GM23338 (cell line): ENCODE results near the gene TBX2.

Source experiments
- CREB1 ChIP-seq: fragments of 250-450 bp; sonication (Bioruptor Pico); IDR thresholded peaks from 2 replicates; pipeline ENCODE4 v1.5.0; 2020; ENCODE audit warnings: low read depth, mild to moderate bottlenecking, moderate library complexity
- EZH2 ChIP-seq: fragments of 200-600 bp; sonication (generic); IDR thresholded peaks from one replicate; pipeline ENCODE4 v1.8.0; 2017; ENCODE audit warnings: antibody characterized with exemption, mild to moderate bottlenecking, low read depth; ENCODE audit not compliant: unreplicated experiment
- EZH2phosphoT487 ChIP-seq: fragments of 200-600 bp; sonication (generic); IDR thresholded peaks from one replicate; pipeline ENCODE4 v1.8.1; 2018; ENCODE audit warnings: antibody characterized with exemption; ENCODE audit not compliant: unreplicated experiment
- JUNB ChIP-seq: IDR thresholded peaks from one replicate; pipeline ENCODE4 v1.6.1; 2016; ENCODE audit warnings: antibody characterized with exemption; ENCODE audit not compliant: unreplicated experiment
- NANOG ChIP-seq: IDR thresholded peaks from 2 replicates; pipeline ENCODE4 v1.6.1; 2016; ENCODE audit warnings: antibody characterized with exemption, borderline replicate concordance
- POLR2AphosphoS5 ChIP-seq: IDR thresholded peaks from 2 replicates; pipeline ENCODE4 v1.6.1; 2016; ENCODE audit warnings: antibody characterized with exemption, low read depth
- STAT1 ChIP-seq: IDR thresholded peaks from one replicate; pipeline ENCODE4 v1.6.1; 2016; ENCODE audit warnings: antibody characterized with exemption; ENCODE audit not compliant: unreplicated experiment
- ZNF331 ChIP-seq: fragments of 250-450 bp; sonication (Bioruptor Pico); IDR thresholded peaks from 2 replicates; pipeline ENCODE4 v1.5.0; 2020; ENCODE audit warnings: low read depth, mild to moderate bottlenecking, moderate library complexity
- TF ChIP-seq, protein P1 (sequence below), 2 experiments: fragments of 200-600 bp in 1 of 2; sonication (generic) in 1 of 2; conservative IDR thresholded peaks; 2 replicates each; pipeline versions ENCODE4 v1.5.1 to v1.6.1; 2016 to 2017; ENCODE audit warnings: antibody characterized with exemption in 2 of 2, low read depth in 2 of 2, mild to moderate bottlenecking in 2 of 2, moderate library complexity in 1 of 2
- TF ChIP-seq, protein P2 (sequence below): IDR thresholded peaks from one replicate; pipeline ENCODE4 v1.6.1; 2018; ENCODE audit warnings: antibody characterized with exemption; ENCODE audit not compliant: unreplicated experiment
- TF ChIP-seq, protein P3 (sequence below): fragments of 250-450 bp; sonication (Bioruptor Pico); IDR thresholded peaks from 2 replicates; pipeline ENCODE4 v1.5.0; 2020; ENCODE audit warnings: mild to moderate bottlenecking, moderate library complexity
- TF ChIP-seq, protein P4 (sequence below): IDR thresholded peaks from 2 replicates; pipeline ENCODE4 v1.6.1; 2016; ENCODE audit warnings: antibody characterized with exemption

DNA sequence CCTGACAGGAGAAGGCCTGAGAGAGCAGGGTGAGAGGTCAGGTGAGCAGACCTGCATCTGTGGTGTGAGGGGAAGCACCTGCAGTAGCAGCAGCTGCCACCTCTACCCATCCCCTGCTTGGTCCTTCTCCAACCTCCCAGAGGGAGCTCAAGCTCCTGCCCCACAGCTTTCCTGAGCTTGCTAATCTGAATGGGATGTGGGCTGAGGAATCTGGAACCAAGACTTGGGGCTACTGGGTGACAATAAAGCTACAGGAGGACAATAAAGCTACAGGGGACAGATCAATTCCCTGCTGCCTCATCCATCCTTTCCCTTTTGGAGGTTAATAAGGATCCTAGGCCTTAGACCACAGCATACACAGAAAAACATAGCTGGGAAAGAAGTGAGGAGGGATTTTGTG is 47.7 kb downstream of the TBX2 start:
- no peak for TF ChIP-seq POLR2AphosphoS5
- TF ChIP-seq, protein P1, sequence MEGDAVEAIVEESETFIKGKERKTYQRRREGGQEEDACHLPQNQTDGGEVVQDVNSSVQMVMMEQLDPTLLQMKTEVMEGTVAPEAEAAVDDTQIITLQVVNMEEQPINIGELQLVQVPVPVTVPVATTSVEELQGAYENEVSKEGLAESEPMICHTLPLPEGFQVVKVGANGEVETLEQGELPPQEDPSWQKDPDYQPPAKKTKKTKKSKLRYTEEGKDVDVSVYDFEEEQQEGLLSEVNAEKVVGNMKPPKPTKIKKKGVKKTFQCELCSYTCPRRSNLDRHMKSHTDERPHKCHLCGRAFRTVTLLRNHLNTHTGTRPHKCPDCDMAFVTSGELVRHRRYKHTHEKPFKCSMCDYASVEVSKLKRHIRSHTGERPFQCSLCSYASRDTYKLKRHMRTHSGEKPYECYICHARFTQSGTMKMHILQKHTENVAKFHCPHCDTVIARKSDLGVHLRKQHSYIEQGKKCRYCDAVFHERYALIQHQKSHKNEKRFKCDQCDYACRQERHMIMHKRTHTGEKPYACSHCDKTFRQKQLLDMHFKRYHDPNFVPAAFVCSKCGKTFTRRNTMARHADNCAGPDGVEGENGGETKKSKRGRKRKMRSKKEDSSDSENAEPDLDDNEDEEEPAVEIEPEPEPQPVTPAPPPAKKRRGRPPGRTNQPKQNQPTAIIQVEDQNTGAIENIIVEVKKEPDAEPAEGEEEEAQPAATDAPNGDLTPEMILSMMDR (conservative IDR thresholded peaks at IDR 0.05; ENCODE audit: low read depth in 2 of 2), result no peak
- TF ChIP-seq EZH2, result no peak
- TF ChIP-seq JUNB, result no peak
- TF ChIP-seq NANOG, result no peak
- TF ChIP-seq, protein P2, sequence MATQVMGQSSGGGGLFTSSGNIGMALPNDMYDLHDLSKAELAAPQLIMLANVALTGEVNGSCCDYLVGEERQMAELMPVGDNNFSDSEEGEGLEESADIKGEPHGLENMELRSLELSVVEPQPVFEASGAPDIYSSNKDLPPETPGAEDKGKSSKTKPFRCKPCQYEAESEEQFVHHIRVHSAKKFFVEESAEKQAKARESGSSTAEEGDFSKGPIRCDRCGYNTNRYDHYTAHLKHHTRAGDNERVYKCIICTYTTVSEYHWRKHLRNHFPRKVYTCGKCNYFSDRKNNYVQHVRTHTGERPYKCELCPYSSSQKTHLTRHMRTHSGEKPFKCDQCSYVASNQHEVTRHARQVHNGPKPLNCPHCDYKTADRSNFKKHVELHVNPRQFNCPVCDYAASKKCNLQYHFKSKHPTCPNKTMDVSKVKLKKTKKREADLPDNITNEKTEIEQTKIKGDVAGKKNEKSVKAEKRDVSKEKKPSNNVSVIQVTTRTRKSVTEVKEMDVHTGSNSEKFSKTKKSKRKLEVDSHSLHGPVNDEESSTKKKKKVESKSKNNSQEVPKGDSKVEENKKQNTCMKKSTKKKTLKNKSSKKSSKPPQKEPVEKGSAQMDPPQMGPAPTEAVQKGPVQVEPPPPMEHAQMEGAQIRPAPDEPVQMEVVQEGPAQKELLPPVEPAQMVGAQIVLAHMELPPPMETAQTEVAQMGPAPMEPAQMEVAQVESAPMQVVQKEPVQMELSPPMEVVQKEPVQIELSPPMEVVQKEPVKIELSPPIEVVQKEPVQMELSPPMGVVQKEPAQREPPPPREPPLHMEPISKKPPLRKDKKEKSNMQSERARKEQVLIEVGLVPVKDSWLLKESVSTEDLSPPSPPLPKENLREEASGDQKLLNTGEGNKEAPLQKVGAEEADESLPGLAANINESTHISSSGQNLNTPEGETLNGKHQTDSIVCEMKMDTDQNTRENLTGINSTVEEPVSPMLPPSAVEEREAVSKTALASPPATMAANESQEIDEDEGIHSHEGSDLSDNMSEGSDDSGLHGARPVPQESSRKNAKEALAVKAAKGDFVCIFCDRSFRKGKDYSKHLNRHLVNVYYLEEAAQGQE, result no peak
- no peak for TF ChIP-seq CREB1 (CRISPR knock-in tag)
- TF ChIP-seq, protein P3, sequence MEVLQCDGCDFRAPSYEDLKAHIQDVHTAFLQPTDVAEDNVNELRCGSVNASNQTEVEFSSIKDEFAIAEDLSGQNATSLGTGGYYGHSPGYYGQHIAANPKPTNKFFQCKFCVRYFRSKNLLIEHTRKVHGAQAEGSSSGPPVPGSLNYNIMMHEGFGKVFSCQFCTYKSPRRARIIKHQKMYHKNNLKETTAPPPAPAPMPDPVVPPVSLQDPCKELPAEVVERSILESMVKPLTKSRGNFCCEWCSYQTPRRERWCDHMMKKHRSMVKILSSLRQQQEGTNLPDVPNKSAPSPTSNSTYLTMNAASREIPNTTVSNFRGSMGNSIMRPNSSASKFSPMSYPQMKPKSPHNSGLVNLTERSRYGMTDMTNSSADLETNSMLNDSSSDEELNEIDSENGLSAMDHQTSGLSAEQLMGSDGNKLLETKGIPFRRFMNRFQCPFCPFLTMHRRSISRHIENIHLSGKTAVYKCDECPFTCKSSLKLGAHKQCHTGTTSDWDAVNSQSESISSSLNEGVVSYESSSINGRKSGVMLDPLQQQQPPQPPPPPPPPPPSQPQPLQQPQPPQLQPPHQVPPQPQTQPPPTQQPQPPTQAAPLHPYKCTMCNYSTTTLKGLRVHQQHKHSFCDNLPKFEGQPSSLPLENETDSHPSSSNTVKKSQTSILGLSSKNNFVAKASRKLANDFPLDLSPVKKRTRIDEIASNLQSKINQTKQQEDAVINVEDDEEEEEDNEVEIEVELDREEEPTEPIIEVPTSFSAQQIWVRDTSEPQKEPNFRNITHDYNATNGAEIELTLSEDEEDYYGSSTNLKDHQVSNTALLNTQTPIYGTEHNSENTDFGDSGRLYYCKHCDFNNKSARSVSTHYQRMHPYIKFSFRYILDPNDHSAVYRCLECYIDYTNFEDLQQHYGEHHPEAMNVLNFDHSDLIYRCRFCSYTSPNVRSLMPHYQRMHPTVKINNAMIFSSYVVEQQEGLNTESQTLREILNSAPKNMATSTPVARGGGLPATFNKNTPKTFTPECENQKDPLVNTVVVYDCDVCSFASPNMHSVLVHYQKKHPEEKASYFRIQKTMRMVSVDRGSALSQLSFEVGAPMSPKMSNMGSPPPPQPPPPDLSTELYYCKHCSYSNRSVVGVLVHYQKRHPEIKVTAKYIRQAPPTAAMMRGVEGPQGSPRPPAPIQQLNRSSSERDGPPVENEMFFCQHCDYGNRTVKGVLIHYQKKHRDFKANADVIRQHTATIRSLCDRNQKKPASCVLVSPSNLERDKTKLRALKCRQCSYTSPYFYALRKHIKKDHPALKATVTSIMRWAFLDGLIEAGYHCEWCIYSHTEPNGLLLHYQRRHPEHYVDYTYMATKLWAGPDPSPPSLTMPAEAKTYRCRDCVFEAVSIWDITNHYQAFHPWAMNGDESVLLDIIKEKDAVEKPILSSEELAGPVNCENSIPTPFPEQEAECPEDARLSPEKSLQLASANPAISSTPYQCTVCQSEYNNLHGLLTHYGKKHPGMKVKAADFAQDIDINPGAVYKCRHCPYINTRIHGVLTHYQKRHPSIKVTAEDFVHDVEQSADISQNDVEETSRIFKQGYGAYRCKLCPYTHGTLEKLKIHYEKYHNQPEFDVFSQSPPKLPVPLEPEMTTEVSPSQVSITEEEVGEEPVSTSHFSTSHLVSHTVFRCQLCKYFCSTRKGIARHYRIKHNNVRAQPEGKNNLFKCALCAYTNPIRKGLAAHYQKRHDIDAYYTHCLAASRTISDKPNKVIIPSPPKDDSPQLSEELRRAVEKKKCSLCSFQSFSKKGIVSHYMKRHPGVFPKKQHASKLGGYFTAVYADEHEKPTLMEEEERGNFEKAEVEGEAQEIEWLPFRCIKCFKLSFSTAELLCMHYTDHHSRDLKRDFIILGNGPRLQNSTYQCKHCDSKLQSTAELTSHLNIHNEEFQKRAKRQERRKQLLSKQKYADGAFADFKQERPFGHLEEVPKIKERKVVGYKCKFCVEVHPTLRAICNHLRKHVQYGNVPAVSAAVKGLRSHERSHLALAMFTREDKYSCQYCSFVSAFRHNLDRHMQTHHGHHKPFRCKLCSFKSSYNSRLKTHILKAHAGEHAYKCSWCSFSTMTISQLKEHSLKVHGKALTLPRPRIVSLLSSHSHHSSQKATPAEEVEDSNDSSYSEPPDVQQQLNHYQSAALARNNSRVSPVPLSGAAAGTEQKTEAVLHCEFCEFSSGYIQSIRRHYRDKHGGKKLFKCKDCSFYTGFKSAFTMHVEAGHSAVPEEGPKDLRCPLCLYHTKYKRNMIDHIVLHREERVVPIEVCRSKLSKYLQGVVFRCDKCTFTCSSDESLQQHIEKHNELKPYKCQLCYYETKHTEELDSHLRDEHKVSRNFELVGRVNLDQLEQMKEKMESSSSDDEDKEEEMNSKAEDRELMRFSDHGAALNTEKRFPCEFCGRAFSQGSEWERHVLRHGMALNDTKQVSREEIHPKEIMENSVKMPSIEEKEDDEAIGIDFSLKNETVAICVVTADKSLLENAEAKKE, result no peak
- no peak for TF ChIP-seq EZH2phosphoT487
- TF ChIP-seq, protein P4, sequence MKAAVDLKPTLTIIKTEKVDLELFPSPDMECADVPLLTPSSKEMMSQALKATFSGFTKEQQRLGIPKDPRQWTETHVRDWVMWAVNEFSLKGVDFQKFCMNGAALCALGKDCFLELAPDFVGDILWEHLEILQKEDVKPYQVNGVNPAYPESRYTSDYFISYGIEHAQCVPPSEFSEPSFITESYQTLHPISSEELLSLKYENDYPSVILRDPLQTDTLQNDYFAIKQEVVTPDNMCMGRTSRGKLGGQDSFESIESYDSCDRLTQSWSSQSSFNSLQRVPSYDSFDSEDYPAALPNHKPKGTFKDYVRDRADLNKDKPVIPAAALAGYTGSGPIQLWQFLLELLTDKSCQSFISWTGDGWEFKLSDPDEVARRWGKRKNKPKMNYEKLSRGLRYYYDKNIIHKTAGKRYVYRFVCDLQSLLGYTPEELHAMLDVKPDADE, result no peak
- TF ChIP-seq ZNF331 (CRISPR knock-in tag), result no peak
- no peak for TF ChIP-seq STAT1
